Parathyroid adenoma (tissue), 2 donors: ENCODE measurements around the gene SAMD4A.

Source experiments
- H2AFZ ChIP-seq: fragments of 300-600 bp; sonication (generic); one replicate; pipeline ENCODE4 v1.7.0; 2017; ENCODE audit warnings: antibody characterized with exemption, mild to moderate bottlenecking
- H3K27ac ChIP-seq: fragments of 300-600 bp; sonication (generic); one replicate; pipeline ENCODE4 v1.7.0; 2017
- H3K27me3 ChIP-seq: fragments of 300-600 bp; sonication (generic); one replicate; pipeline ENCODE4 v1.7.0; 2017; ENCODE audit warnings: low read length; ENCODE audit not compliant: control insufficient read depth, insufficient read depth
- H3K36me3 ChIP-seq: fragments of 300-600 bp; sonication (generic); one replicate; pipeline ENCODE4 v1.7.0; 2017; ENCODE audit warnings: low read length; ENCODE audit not compliant: control insufficient read depth, insufficient read depth
- H3K4me1 ChIP-seq: fragments of 300-600 bp; sonication (generic); one replicate; pipeline ENCODE4 v1.7.0; 2017; ENCODE audit warnings: control low read depth
- H3K4me2 ChIP-seq: fragments of 300-600 bp; sonication (generic); one replicate; pipeline ENCODE4 v1.7.0; 2017; ENCODE audit warnings: low read length
- H3K4me3 ChIP-seq: fragments of 300-600 bp; sonication (generic); one replicate; pipeline ENCODE4 v1.7.0; 2017; ENCODE audit warnings: low read depth, low read length
- H3K79me2 ChIP-seq: fragments of 300-600 bp; sonication (generic); one replicate; pipeline ENCODE4 v1.7.0; 2017; ENCODE audit warnings: control low read depth
- H3K9ac ChIP-seq: fragments of 300-600 bp; sonication (generic); one replicate; pipeline ENCODE4 v1.7.0; 2017; ENCODE audit warnings: mild to moderate bottlenecking
- H3K9me3 ChIP-seq: fragments of 300-600 bp; sonication (generic); one replicate; pipeline ENCODE4 v1.7.0; 2017; ENCODE audit warnings: low read length; ENCODE audit not compliant: control insufficient read depth
- CTCF ChIP-seq: fragments of 300-600 bp; sonication (generic); IDR thresholded peaks from one replicate; pipeline ENCODE4 v1.7.0; 2017; ENCODE audit warnings: antibody characterized with exemption, mild to moderate bottlenecking
- donor health status: primary hyperparathyroidism.

Gene SAMD4A

GRCh38 chr14:54610051-54610977 lies 43.4 kb downstream of the SAMD4A start:
- Histone ChIP-seq H3K4me3 (no peak overlapping the region), H3K4me2 (no peak overlapping the region), H2AFZ (no peak overlapping the region), H3K27ac (no peak overlapping the region), H3K79me2 (no peaks in the 10 kb centered on the region), H3K27me3 (no peaks in the 10 kb centered on the region), H3K9me3 (no peaks in the 10 kb centered on the region), H3K9ac (no peak overlapping the region), H3K36me3 (no peaks in the 10 kb centered on the region), H3K4me1 (no peaks in the 10 kb centered on the region)
- TF ChIP-seq CTCF = no peak

- no peak for TF ChIP-seq CTCF
- Histone ChIP-seq H3K27ac (no peak overlapping the region), H3K9me3 (no peaks in the 10 kb centered on the region), H2AFZ (no peak overlapping the region), H3K9ac (no peak overlapping the region), H3K4me3 (no peak overlapping the region), H3K4me1 (no peaks in the 10 kb centered on the region), H3K79me2 (no peaks in the 10 kb centered on the region), H3K4me2 (no peak overlapping the region), H3K36me3 (no peaks in the 10 kb centered on the region), H3K27me3 (no peaks in the 10 kb centered on the region)
Observed at GRCh38 chr14:54614296-54614695, 47.4 kb downstream of the SAMD4A start.

DNA sequence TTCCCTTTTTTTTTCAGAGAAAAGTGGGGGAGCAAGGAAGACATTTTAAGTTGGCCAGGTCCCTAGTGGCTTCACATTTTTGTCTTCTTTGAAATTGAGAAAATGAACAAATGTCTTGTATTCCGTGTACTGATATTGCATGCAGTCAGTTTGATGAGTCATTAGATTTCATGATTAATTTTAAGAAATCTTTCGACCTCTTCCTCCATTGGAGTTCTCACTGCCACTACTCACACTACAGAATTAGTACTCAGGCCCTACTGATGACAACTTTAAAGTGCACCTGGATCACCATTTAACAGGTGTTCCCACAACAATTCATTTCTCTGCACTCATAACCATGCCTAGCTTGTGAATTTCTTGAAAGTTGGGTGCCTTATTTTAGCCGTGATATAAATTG lies 50.5 kb downstream of the SAMD4A start:
- no peak overlapping the region for H3K27ac ChIP-seq
- no peak overlapping the region for H3K9ac ChIP-seq
- no peaks in the 10 kb centered on the region for H3K9me3 ChIP-seq
- no peak overlapping the region for H3K4me3 ChIP-seq
- no peaks in the 10 kb centered on the region for H3K79me2 ChIP-seq
- H3K27me3 ChIP-seq = no peaks in the 10 kb centered on the region
- H2AFZ ChIP-seq = no peak overlapping the region
- no peaks in the 10 kb centered on the region for H3K36me3 ChIP-seq
- TF ChIP-seq CTCF = no peak
- H3K4me2 ChIP-seq = no peak overlapping the region
- no peaks in the 10 kb centered on the region for H3K4me1 ChIP-seq

DNA sequence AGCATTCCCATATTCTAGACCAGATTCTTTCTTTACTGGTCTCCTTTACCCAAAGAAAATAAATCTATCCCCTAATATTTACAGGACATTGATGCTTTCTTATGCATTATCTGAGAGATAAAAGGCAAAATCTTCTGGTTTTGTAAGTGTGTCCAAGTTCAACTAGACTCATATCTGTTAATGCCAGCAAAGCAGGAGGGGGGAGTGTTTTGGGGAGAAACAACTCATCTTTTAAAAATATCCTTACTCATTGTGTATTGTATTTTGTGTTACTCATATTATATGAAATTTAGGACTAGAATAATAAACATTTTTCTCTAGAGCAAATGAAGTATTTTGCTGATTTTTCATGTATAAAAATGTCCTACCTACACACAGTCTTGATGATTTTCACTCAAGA lies 54.8 kb downstream of the SAMD4A start:
- H3K9me3 ChIP-seq = no peaks in the 10 kb centered on the region
- H3K27me3 ChIP-seq = no peaks in the 10 kb centered on the region
- TF ChIP-seq CTCF = no peak
- no peaks in the 10 kb centered on the region for H3K4me1 ChIP-seq
- no peak overlapping the region for H3K27ac ChIP-seq
- H3K4me3 ChIP-seq = no peak overlapping the region
- no peak overlapping the region for H3K9ac ChIP-seq
- H2AFZ ChIP-seq = no peak overlapping the region
- no peaks in the 10 kb centered on the region for H3K79me2 ChIP-seq
- H3K4me2 ChIP-seq = no peak overlapping the region
- H3K36me3 ChIP-seq = no peaks in the 10 kb centered on the region
